ENCODE measurements around the gene SP2.

Gene SP2

DNA sequence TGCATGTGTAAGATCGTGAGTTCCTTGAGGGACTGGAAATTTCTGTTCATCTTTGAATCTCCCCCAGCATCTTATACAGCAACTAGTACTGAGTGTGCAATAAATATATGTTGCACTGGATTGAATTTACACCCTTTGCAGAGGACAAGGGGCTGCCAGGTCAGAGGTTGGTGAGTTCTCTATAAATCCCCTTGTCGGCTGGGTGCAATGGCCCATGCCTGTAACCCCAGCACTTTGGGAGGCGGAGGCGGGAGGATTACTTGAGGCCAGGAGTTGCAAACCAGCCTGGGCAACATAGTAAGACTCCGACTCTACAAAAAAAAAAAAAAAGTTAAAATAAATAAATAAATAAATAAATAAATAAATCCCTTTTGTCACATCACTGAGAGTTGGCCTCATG lies 35.6 kb upstream of the SP2 start:
- no peaks in the 10 kb centered on the region for H3K9me2 ChIP-seq (replicated peaks; ENCODE audit: insufficient read depth, low read length)
- H3K4me1 ChIP-seq (ENCODE audit: low read length) = peaks cover 10% of the 10 kb centered on the region
- H2AFZ ChIP-seq (ENCODE audit: low read length) = no peak overlapping the region
- no peaks in the 10 kb centered on the region for H3K9me3 ChIP-seq (replicated peaks; ENCODE audit: insufficient read depth, low read length)
- no peak overlapping the region for H3K4me2 ChIP-seq (ENCODE audit: low read depth, low read length)
- H3K27me3 ChIP-seq (replicated peaks; ENCODE audit: insufficient read depth, low read length) = peaks cover 69% of the 10 kb centered on the region
- H3K79me2 ChIP-seq (ENCODE audit: low read length) = no peaks in the 10 kb centered on the region
- H3K4me3 ChIP-seq (ENCODE audit: low read length) = no peak overlapping the region
- TF ChIP-seq EZH2phosphoT487 (IDR thresholded peaks at IDR 0.05; ENCODE audit: low read length) (no peak), EZH2 (optimal IDR thresholded peaks at IDR 0.05; ENCODE audit: low read depth, low read length) (no peak)
- TF ChIP-seq, protein P1, sequence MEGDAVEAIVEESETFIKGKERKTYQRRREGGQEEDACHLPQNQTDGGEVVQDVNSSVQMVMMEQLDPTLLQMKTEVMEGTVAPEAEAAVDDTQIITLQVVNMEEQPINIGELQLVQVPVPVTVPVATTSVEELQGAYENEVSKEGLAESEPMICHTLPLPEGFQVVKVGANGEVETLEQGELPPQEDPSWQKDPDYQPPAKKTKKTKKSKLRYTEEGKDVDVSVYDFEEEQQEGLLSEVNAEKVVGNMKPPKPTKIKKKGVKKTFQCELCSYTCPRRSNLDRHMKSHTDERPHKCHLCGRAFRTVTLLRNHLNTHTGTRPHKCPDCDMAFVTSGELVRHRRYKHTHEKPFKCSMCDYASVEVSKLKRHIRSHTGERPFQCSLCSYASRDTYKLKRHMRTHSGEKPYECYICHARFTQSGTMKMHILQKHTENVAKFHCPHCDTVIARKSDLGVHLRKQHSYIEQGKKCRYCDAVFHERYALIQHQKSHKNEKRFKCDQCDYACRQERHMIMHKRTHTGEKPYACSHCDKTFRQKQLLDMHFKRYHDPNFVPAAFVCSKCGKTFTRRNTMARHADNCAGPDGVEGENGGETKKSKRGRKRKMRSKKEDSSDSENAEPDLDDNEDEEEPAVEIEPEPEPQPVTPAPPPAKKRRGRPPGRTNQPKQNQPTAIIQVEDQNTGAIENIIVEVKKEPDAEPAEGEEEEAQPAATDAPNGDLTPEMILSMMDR (IDR thresholded peaks at IDR 0.05; ENCODE audit: low read length) = no peak
- no peaks in the 10 kb centered on the region for H4K20me1 ChIP-seq (ENCODE audit: insufficient read depth, low read length)
- peaks cover 5% of the 10 kb centered on the region; the same call in 1 of the 2 replicates for H3F3A ChIP-seq (ENCODE audit: insufficient read depth, low read length)
- no peaks in the 10 kb centered on the region for H3K36me3 ChIP-seq (replicated peaks; ENCODE audit: insufficient read depth, low read length)
- no peak overlapping the region for H3K9ac ChIP-seq (ENCODE audit: low read length)
- H3K27ac ChIP-seq (ENCODE audit: low read length) = no peak overlapping the region
- DNase-seq = no peak

DNA sequence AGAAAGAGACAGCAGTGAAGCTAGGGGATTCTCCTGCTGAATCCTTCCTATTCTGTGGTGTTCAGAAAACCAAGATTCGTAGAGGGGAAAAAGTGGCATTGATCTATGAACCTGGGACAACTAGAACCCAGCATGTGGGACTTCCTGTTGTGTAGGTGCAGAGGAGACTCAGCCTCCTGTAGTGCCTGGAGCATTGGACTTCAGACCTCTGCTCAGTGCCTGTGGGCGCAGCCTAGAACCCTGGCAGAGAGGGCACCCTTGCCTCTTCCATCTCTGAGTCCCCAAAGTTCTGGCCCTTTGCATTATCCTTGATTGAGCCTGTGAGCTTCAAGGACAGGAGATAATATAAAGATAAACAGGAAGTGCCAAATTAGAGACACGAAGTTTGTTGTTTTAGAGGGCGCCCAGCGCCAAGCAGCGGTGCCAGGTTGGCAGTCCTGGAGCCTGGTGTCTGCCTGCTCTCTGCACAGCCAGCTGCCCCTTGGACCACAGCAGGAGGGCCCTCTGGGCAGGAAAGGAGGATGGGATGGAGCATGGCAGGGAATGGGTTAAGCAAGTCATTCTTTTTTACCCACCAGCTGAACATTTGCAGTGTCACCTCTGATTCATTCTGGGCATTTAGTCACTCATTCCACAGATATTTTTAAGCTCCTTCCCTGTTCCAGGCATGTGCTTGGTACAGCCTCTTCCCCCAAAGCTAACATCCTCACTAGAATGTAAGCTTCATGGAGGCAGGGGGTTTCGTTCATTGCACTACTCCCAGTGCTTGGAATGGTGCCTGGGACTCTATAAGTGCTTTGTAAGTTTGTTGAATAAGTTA lies 33.2 kb upstream of the SP2 start:
- Histone ChIP-seq H3K9me2 (replicated peaks; ENCODE audit: insufficient read depth, low read length) (no peaks in the 10 kb centered on the region), H3K4me2 (ENCODE audit: low read depth, low read length) (no peak overlapping the region), H3K27ac (ENCODE audit: low read length) (no peak overlapping the region), H2AFZ (ENCODE audit: low read length) (no peak overlapping the region), H4K20me1 (ENCODE audit: insufficient read depth, low read length) (no peaks in the 10 kb centered on the region), H3K9ac (ENCODE audit: low read length) (no peak overlapping the region), H3K9me3 (replicated peaks; ENCODE audit: insufficient read depth, low read length) (no peaks in the 10 kb centered on the region), H3K27me3 (replicated peaks; ENCODE audit: insufficient read depth, low read length) (peaks cover 69% of the 10 kb centered on the region), H3K79me2 (ENCODE audit: low read length) (no peaks in the 10 kb centered on the region), H3F3A (ENCODE audit: insufficient read depth, low read length) (peaks cover 5% of the 10 kb centered on the region; the same call in 1 of the 2 replicates), H3K4me1 (ENCODE audit: low read length) (peaks cover 12% of the 10 kb centered on the region), H3K4me3 (ENCODE audit: low read length) (no peak overlapping the region), H3K36me3 (replicated peaks; ENCODE audit: insufficient read depth, low read length) (no peaks in the 10 kb centered on the region)
- DNase-seq = no peak
- TF ChIP-seq EZH2phosphoT487 (IDR thresholded peaks at IDR 0.05; ENCODE audit: low read length) = no peak
- no peak for TF ChIP-seq EZH2 (optimal IDR thresholded peaks at IDR 0.05; ENCODE audit: low read depth, low read length)

DNA sequence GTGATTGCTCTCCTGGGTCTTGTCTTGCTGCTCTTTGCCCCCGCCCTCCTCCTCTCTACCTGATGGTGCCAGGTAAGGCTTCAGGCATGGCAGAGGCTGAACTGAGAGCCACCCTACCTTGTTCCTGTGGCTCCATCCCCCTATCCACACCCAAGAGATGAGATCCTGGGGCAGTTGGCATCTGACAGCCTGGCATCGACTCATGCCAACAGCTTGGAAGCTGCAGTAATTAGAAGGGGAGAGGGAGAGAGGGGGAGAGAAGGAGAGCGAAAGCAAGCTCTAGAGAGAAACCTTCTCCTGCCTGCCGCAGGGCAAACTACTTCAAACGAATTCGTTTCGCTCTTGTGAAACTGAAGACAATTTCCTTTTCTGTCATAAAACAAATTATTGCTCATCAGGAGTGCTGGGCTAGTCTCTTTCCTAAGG lies 31.2 kb upstream of the SP2 start:
- peak overlapping the region; percentile 50; the same call in 1 of the 2 replicates for H3K4me3 ChIP-seq (ENCODE audit: low read length)
- DNase-seq = peak; percentile 55

More for the DNA sequence above, 31.2 kb upstream of the SP2 start:
- Histone ChIP-seq H3K27me3 (replicated peaks; ENCODE audit: insufficient read depth, low read length) (peaks cover 70% of the 10 kb centered on the region), H3K79me2 (ENCODE audit: low read length) (no peaks in the 10 kb centered on the region), H3F3A (ENCODE audit: insufficient read depth, low read length) (peaks cover 5% of the 10 kb centered on the region; the same call in 1 of the 2 replicates), H3K9ac (ENCODE audit: low read length) (no peak overlapping the region), H3K9me3 (replicated peaks; ENCODE audit: insufficient read depth, low read length) (no peaks in the 10 kb centered on the region), H3K9me2 (replicated peaks; ENCODE audit: insufficient read depth, low read length) (no peaks in the 10 kb centered on the region), H4K20me1 (ENCODE audit: insufficient read depth, low read length) (no peaks in the 10 kb centered on the region), H2AFZ (ENCODE audit: low read length) (peak overlapping the region; percentile 28; the same call in 1 of the 2 replicates), H3K36me3 (replicated peaks; ENCODE audit: insufficient read depth, low read length) (no peaks in the 10 kb centered on the region), H3K27ac (ENCODE audit: low read length) (0 out of 2 replicates have a peak overlapping the region, but pooled peaks have one; percentile 2), H3K4me2 (ENCODE audit: low read depth, low read length) (peak overlapping the region; percentile 87), H3K4me1 (ENCODE audit: low read length) (peaks cover 12% of the 10 kb centered on the region)
- TF ChIP-seq, protein P1 (IDR thresholded peaks at IDR 0.05; ENCODE audit: low read length) = no peak
- no peak for TF ChIP-seq EZH2phosphoT487 (IDR thresholded peaks at IDR 0.05; ENCODE audit: low read length)
- TF ChIP-seq EZH2 (optimal IDR thresholded peaks at IDR 0.05; ENCODE audit: low read depth, low read length) = no peak
